ENCODE results near the gene DHRS11.

DHRS11 gene

DNA sequence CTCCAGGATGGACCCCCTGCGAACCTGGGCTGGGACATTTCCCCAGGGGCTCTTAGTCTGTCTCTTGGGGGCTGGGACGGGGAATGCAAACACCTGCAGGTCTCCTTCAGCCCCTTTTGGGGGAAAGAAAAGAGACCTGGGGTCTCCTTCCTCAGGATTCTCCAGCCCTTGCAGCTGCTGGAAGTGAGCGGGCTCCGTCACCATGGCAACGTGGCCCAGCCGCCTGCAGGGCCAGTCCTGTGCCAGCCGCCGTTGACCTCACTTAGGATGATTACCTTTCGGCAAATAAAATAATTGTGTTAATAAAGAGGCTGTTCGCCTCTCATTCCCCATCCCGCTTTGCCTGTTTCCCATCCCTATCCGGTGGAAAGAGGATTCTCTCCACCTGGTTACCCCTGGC, 35.4 kb downstream of the DHRS11 start:
- TF ChIP-seq, protein P1, sequence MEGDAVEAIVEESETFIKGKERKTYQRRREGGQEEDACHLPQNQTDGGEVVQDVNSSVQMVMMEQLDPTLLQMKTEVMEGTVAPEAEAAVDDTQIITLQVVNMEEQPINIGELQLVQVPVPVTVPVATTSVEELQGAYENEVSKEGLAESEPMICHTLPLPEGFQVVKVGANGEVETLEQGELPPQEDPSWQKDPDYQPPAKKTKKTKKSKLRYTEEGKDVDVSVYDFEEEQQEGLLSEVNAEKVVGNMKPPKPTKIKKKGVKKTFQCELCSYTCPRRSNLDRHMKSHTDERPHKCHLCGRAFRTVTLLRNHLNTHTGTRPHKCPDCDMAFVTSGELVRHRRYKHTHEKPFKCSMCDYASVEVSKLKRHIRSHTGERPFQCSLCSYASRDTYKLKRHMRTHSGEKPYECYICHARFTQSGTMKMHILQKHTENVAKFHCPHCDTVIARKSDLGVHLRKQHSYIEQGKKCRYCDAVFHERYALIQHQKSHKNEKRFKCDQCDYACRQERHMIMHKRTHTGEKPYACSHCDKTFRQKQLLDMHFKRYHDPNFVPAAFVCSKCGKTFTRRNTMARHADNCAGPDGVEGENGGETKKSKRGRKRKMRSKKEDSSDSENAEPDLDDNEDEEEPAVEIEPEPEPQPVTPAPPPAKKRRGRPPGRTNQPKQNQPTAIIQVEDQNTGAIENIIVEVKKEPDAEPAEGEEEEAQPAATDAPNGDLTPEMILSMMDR (IDR thresholded peaks at IDR 0.05; ENCODE audit: control insufficient read depth, extremely low read depth, insufficient read depth) = no peak
- DNase-seq (ENCODE audit: low read depth) = no peak

DNA sequence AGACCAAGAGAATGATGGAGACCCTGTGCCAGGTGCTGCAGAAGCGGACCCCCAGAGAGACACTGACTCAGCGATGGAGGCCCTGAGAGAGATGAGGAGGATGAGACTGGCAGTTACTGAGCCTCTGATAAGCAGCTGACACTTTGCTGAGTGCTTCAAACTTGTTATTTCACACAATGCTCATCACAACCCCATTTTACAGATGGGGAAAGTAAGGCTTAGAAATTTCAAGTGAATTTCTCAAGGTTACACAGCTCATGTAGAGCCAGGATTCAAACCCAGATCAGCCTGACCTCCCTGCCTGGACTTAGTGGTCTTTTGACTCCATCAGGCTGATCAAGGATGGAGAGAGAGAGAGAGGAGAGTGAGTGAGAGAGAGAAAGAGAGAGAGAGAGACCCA, 36.9 kb downstream of the DHRS11 start:
- TF ChIP-seq, protein P1 (IDR thresholded peaks at IDR 0.05; ENCODE audit: control insufficient read depth, extremely low read depth, insufficient read depth) = no peak
- DNase-seq (ENCODE audit: low read depth) = no peak
- no peak overlapping the region for H3K4me3 ChIP-seq (ENCODE audit: low read depth, low read length)

More for the DNA sequence above, 35.4 kb downstream of the DHRS11 start:
- H3K4me3 ChIP-seq (ENCODE audit: low read depth, low read length) = no peak overlapping the region

DNA sequence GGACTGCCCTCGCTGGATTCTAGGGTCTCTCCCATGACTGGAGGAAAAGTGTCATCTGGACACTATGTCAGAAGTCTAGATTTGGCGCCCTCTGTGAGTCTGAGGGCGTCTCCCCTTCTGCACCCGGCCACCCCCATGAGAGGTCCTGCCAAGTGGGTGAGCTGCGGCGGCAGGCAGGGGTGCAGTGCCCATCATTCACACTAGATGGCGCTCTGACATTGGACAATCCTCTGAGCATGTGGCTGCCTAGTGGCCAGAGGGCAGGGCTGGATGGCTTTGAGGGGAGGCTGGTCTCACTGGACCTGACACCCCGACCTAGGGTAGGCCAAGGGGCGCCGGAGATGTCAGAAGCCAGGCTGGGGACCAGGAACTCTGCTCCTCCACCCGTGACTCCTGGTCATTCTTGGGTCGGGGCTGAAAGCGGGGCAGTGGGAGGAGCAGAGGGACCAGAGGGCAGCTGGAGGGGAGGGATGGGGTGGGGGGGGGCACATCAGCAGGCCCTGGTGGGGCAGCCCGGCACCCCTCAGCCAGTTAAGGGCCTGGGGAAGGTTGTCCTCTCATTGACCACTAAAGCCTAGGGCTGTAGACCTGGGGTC, 37.7 kb downstream of the DHRS11 start:
- TF ChIP-seq, protein P1 (IDR thresholded peaks at IDR 0.05; ENCODE audit: control insufficient read depth, extremely low read depth, insufficient read depth) = peak; percentile 99
- DNase-seq (ENCODE audit: low read depth) = no peak
- H3K4me3 ChIP-seq (ENCODE audit: low read depth, low read length) = no peak overlapping the region

DNA sequence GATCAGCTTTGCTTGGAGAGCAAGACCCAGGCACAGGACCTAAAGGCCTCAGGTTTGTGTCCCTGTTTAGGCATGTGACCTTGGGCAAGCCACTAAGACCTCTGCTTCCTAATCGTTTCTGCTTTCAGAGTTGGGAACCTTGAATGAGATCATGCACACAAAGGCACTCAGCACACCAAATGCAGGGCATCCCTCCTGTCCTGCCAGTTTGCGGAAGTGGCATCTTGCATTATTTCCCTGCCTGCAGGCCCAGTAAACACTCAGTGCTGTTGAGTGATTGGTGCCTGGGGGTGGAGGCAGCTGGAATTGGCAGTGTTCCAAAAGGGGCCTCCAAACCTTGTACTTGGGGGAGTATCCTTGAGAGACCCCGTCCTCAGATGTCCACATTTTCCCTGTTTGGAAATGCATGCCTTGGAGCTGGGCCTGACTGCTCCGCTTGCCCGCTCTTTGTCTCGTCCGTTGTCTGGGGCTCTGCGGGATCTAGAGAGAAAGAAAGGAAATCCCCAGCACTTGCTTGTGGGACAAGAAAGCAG, 38.4 kb downstream of the DHRS11 start:
- TF ChIP-seq, protein P1 (IDR thresholded peaks at IDR 0.05; ENCODE audit: control insufficient read depth, extremely low read depth, insufficient read depth) = no peak
- DNase-seq (ENCODE audit: low read depth) = no peak
- no peak overlapping the region for H3K4me3 ChIP-seq (ENCODE audit: low read depth, low read length)

DNA sequence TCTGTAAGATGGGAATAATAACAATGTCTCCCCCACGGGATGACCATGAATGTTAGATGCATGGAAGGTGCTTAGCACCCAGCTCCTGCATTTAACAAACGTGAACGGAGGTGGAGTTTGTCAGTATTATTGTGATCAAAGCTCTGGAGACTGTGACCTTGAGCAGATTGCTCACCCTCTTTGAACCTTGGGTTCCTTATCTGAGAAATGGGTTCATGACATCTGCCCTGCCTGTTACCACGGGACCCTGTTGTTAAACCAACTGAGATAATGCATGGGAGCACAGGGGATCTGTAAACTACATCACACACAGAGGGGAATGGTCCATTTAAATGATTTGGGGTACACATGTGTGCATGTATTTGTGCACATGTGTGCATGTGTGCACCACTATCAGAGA, 39.3 kb downstream of the DHRS11 start:
- no peak overlapping the region for H3K4me3 ChIP-seq (ENCODE audit: low read depth, low read length)
- no peak for DNase-seq (ENCODE audit: low read depth)
- TF ChIP-seq, protein P1 (IDR thresholded peaks at IDR 0.05; ENCODE audit: control insufficient read depth, extremely low read depth, insufficient read depth) = no peak

DNA sequence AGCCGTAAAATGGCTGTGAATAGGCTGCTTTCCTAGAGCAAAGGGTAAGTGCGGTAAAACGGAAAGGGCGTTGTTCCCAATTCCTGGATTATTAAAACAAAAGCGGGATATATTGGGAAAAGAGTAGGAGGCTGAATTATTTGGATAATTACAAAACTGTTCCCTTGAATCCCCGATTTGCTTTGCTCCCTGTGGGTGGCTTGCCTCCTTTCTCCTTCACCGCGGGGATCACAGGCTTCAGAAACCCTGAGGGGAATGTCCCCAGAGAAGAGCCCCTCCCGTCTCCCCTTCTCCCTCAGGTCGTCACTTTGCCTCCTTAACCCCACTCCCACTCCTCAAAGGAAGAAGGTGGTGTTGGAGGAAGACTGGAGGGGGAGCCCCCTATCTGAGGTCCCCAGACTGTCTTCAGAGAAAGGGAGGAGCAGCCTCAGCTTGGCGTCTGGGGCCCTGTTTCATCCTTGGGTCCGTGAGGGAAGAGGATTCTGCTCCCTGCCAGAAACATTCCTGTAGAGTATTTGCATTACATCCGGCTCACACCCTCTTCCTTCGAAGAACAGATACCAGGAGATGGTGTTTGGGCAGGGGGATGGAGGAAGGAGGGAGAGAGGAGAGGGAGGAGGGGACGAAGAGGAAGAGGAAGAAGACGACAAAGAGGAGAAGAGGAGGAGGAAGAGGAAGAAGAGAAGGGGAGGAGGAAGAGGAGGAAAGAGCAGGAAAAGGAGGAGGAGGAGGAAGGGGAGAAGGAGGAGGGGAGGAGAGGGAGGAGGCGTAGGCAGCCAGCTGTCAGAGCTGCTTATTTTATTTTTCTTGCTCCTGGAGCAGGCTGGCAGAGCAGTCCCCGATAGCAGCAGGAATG, 41.5 kb downstream of the DHRS11 start:
- no peak for DNase-seq (ENCODE audit: low read depth)
- H3K4me3 ChIP-seq (ENCODE audit: low read depth, low read length) = no peak overlapping the region
- TF ChIP-seq, protein P1 (IDR thresholded peaks at IDR 0.05; ENCODE audit: control insufficient read depth, extremely low read depth, insufficient read depth) = no peak

Measured in LNCaP clone FGC (cell line).